Activated naive CD8-positive, alpha-beta T cell treated with anti-CD3 and anti-CD28 coated beads, Interleukin-2, amount 50 U/mL, for 16 hours (primary cell): Measurements from ENCODE around the gene TRAF3IP1.
"Not testable (repeated sequence)": the region's sequence is repeated elsewhere in the genome, so short reads cannot be mapped to it uniquely, and the experiment has no call there.

Experiments used
- DNase-seq: peaks from one replicate; pipeline ENCODE4 v3.0.0-alpha.2; 2020; ENCODE audit warnings: low read depth, low spot score

TRAF3IP1 gene

GRCh38 chr2:238426568-238427434 lies 106.5 kb downstream of the TRAF3IP1 start, which contains the start of gene ASB1:
Gene ASB1 (plus strand): TSS chr2:238426927. CDS start chr2:238427071, 144 bp downstream.
- DNase-seq, result peak; percentile 65

GRCh38 chr2:238427435-238428162 lies 107.3 kb downstream of the TRAF3IP1 start:
- no peak for DNase-seq

- no peak for DNase-seq
These were observed 108.5 kb downstream of the TRAF3IP1 start for GRCh38 chr2:238428866-238429265.

GRCh38 chr2:238430781-238431180 lies 110.5 kb downstream of the TRAF3IP1 start:
- DNase-seq, result no peak

- DNase-seq, result no peak
These were observed 111.1 kb downstream of the TRAF3IP1 start for GRCh38 chr2:238431456-238431855.

GRCh38 chr2:238433300-238433915 lies 113.1 kb downstream of the TRAF3IP1 start:
- DNase-seq, result no peak

- no peak for DNase-seq
These were observed 113.9 kb downstream of the TRAF3IP1 start for GRCh38 chr2:238433941-238434845.

GRCh38 chr2:238434846-238435751 lies 114.8 kb downstream of the TRAF3IP1 start:
- DNase-seq, result no peak

GRCh38 chr2:238435752-238436096 lies 115.4 kb downstream of the TRAF3IP1 start:
- DNase-seq, result no peak

GRCh38 chr2:238438856-238439849 lies 118.8 kb downstream of the TRAF3IP1 start:
- DNase-seq, result peak; percentile 31

- no peak for DNase-seq
These were observed 119.6 kb downstream of the TRAF3IP1 start for GRCh38 chr2:238439917-238440316.

- DNase-seq, result no peak
These were observed 120.0 kb downstream of the TRAF3IP1 start for GRCh38 chr2:238440331-238440730.

- no peak for DNase-seq
These were observed 120.4 kb downstream of the TRAF3IP1 start for GRCh38 chr2:238440767-238441166.

GRCh38 chr2:238441262-238442114 lies 121.2 kb downstream of the TRAF3IP1 start:
- DNase-seq, result no peak

- DNase-seq, result not testable (repeated sequence)
These were observed 121.9 kb downstream of the TRAF3IP1 start for GRCh38 chr2:238442257-238442656.

GRCh38 chr2:238444242-238444641 lies 123.9 kb downstream of the TRAF3IP1 start:
- no peak for DNase-seq

GRCh38 chr2:238445409-238446190 lies 125.3 kb downstream of the TRAF3IP1 start:
- no peak for DNase-seq
